Activated T-cell treated with anti-CD3 and anti-CD28 coated beads for 1 hour (primary cell): Measurements from ENCODE around the gene DNAJC30.
"Not testable (repeated sequence)": the region's sequence is repeated elsewhere in the genome, so short reads cannot be mapped to it uniquely, and the experiment has no call there.

Experiments used
- DNase-seq: peaks from one replicate; pipeline ENCODE4 v3.0.0-alpha.2; 2020; ENCODE audit warnings: low read depth

The DNAJC30 gene

DNA sequence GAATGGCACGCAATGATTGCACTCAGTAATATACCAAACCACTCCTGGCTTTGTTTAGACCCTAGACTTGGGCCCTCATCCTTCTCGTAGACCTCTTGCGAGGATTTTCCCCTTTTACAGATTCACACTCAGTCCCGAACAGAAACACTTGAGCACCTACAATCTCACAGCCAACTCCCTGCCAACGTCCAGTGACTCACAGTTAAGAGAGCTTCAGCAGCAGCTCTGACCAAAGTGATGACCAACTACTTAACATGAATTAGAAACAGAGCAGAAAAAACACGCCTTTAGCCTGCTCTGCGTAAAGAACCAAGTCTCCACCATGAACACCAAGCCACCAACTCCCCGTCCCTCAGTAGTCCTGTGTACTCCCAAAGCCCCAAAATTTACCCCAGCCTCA, 2.2 kb downstream of the DNAJC30 start:
- no peak for DNase-seq

DNA sequence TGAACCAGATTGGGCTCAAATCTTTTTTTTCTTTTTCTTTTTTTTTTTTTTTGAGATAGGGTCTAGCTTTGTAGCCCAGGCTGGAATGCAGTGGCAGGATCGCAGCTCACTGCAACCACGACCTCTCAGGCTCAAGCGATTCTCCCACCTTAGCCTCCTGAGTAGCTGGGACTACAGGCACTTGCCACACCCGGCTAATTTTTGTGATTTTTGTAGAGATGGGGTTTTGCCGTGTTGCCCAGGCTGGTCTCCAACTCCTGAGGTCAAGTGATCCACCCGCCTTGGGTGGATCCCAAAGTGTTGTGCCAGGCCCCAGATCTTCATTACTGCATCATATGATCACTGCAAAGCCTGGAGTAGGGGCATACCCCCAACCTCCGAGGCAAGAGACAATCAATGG, 2.8 kb downstream of the DNAJC30 start:
- DNase-seq, result no peak

DNA sequence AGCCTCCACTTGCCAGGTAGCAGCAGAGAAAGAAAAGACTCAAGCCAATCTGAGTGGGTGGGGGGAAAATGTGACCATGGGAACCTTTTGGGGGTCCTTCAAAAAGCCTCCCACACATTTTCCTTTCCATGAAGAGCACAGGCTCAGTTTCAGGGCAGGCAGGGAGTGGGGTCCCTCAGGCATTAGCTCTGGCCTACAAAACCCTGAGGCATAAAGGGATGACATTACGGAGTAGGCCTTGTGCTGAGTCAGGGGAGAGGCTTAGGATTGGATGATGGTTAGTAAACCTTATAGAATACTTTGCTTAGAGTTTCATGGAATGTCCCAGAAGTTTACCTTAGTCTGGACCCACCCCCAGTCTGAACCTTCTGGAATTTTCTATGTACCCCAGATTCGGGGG, 3.5 kb downstream of the DNAJC30 start:
- no peak for DNase-seq

GRCh38 chr7:73678862-73679261, 4.4 kb downstream of the DNAJC30 start:
- DNase-seq, result no peak

DNA sequence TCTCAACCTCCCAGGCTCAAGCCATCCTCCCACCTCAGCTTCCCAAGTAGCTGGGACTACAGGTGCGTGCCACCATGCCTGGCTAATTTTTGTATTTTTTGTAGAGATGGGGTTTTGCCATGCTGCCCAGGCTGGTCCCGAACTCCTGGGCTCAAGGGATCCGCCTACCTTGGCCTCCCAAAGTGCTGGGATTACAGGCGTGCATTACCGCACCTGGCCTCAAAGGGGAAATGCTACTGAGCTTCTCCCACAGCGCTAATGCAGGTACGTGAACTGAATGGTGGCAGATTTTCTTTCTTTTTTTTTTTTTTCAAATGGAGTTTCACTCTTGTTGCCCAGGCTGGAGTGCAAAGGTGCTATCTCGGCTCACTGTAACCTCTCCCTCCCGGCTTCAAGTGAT, 7.2 kb downstream of the DNAJC30 start:
- not testable (repeated sequence) for DNase-seq

- no peak for DNase-seq
Measured at GRCh38 chr7:73674468-73675124, 8.7 kb downstream of the DNAJC30 start.

GRCh38 chr7:73671857-73672445, 11.3 kb downstream of the DNAJC30 start:
- DNase-seq, result no peak

- DNase-seq, result no peak
Measured at GRCh38 chr7:73671322-73671661, 12.0 kb downstream of the DNAJC30 start.

DNA sequence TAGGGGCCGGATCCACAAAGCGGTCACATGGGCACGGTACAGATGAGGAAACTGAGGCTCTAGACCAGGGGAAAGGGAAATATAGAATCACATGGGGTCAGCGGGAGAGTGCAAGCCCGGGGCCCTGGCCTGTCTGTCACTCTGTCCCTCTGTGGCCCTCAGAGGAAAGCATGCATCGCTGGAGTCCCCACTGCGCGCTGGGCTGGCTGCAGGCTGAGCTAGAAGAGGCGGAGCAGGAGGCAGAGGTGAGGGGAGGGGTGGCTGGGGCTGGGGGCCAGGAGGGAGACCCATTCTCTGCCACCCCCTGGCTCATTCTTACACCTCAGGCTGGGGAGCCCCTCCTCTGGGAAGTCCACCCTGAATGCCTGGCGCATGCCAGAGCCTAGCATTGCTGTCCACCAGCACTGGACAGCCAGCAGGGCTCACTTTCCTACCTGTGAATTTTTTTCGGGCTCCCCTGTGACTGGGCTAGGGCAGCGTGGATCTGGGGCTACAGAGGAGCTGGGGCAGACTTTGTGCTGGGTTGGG, 13.3 kb downstream of the DNAJC30 start:
- no peak for DNase-seq

DNA sequence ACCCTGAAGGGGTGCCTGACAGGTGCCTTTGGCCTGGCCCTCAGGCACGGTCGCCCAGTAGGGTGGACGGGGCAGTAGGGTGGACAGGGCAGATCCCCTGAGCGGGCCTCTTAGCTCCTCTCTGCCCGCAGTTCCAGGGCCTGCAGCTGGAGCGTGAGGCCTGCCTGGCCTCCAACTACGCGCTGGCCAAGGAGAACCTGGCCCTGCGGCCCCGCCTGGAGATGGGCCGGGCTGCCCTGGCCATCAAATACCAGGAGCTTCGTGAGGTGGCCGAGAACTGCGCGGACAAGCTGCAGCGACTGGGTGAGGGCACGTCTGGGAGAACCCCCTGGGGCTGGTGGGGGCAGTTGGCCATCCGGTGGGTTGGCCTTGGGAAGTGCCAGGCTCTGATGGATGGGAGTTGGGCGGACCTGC, 14.0 kb downstream of the DNAJC30 start:
- no peak for DNase-seq

DNA sequence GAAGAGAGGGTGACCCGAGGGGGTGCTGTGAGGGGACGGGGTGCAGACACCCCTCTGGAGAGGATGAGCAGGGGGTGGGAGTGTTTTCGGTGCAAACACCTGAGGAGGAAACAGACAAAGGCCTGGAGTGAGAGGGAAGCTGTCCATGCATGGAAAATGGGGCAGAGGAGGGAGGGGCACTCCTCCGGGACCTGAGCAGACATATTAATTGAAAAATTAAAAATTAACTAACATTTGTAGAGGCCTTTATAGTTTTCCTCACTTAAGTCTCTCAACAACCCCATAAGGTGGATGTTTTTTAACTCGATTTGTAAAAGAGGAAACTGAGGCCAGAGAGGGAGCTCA, 14.4 kb downstream of the DNAJC30 start:
- no peak for DNase-seq

DNA sequence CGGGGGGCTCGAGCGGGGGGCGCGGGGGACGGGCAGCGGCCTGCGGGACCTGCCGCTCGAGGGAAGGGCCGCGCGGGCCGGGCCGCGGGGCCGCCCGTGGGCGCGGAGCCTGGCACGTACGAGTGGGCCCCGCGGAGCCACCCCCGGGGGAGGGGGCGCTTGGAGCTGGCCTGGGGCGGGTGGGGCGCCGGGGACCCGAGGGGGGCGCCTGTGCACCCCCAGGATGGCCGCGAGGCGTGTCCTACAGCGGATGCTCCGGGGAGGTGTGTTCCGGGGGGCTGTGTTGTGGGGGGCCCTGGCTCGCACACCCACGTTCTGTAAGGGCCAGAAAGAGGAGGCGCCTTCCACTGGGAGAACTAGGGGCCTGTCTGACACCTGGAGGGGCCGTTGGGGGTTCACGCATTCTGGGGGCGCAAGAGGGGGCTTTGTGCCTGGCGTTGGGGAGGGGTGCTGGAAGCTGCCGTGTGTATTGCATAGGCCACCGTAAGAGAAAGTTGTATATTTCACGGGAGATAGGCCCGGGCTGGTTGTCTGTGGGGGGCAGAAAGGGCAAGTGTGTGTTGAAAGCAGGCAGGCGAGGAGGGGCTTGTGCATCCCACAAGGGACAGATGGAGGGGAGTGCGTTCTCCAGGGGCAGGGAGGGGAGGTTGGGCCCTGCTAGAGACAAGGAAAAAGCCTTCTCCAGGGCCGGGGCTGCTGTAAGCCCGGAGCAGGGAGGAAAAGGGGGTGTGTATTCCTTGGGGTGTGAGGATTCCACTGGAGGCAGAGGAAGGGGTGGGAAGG, 15.0 kb downstream of the DNAJC30 start:
- no peak for DNase-seq

DNA sequence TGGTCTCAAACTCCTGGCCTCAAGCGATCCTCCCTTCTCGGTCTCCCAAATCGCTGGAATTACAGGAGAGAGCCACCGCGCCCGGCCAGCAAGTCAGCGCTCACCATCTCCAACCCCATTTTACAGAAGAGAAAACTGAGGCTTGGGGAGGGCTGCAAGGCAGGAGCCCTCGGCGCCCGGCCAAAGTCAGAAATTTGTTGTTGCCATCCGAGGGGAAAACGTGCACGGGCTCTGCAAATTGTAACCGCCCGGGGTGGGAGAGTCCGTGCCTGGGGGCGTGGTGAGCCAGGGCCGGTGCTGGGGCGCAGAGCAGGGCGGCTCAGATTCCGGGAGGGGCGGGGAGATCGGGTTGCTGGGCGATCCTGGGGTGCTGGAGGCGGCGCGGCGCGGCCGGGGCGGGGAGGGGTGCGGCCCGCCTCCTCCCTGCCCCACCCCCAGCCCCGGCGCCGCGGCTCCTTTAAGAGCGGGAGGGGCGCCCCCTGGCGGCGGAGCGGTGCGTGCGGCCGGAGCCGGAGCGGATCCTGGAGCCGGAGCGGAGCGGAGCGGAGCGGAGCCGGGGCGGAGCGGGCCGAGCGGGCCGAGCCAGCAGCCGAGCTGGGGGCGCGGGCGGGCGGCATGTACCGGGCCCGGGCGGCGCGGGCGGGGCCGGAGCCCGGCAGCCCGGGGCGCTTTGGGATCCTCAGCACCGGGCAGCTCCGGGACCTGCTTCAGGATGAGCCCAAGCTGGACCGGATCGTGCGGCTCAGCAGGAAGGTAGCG, 15.7 kb downstream of the DNAJC30 start, which contains the start of gene VPS37D:
Gene VPS37D (plus strand): TSS at position 488 of the 759 bp plus-strand sequence. CDS start 128 bp downstream, at position 616.
- DNase-seq, result peak; percentile 97

GRCh38 chr7:73663033-73663432, 20.2 kb downstream of the DNAJC30 start:
- DNase-seq, result no peak

- DNase-seq, result not testable (repeated sequence)
Measured at GRCh38 chr7:73660594-73660993, 22.7 kb downstream of the DNAJC30 start.

GRCh38 chr7:73659983-73660382, 23.3 kb downstream of the DNAJC30 start:
- no peak for DNase-seq

DNA sequence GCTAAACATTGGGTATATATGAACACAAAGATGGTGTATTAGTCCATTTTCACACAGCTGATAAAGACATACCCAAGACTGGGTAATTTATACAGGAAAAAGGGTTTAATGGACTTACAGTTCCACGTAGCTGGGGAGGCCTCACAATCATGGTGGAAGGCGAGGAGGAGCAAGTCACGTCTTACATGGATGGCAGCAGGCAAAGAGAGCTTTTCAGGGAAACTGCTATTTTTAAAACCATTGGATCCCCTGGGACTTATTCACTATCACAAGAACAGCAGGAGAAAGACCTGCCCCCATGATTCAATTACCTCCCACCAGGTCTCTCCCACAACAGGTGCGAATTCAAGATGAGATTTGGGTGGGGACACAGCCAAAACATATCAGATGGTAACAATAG, 27.9 kb downstream of the DNAJC30 start:
- DNase-seq, result not testable (repeated sequence)

- DNase-seq, result no peak
Measured at GRCh38 chr7:73652541-73652949, 30.7 kb downstream of the DNAJC30 start.

DNA sequence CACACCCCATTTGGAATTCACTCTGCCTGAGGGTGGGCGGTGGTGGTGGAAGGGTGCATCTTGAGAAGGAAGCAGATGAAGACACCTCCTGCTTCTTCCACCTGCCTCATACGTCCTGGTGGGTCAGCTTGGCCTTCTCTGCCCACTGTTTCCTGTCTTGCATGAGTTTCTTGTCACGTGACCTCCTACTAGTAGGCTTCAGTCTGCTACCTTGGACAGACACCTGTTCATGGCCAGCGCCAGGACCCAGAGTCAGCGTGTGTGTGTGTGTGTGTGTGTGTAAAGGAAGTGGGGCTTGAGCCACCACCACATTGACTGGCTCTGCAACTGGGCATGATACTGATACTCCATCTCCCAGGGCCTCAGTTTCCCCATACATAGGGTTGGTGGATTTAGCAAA, 32.7 kb downstream of the DNAJC30 start:
- no peak for DNase-seq

- no peak for DNase-seq
Measured at GRCh38 chr7:73649576-73649975, 33.7 kb downstream of the DNAJC30 start.

- no peak for DNase-seq
Measured at GRCh38 chr7:73648593-73649332, 34.5 kb downstream of the DNAJC30 start.
